SK-N-SH (cell line): Measurements from ENCODE around the gene JPT2.

Experiments used
- EZH2phosphoT487 ChIP-seq: fragments of 200-600 bp; sonication (generic); IDR thresholded peaks from 2 replicates; pipeline ENCODE4 v1.6.1; 2017; ENCODE audit warnings: low read depth, mixed run types, mild to moderate bottlenecking, antibody characterized with exemption, moderate library complexity, borderline replicate concordance
- GABPA ChIP-seq: IDR thresholded peaks from 2 replicates; pipeline ENCODE4 v1.4.0; 2012; ENCODE audit warnings: low read depth, mild to moderate bottlenecking
- GATA2 ChIP-seq: sonication (generic); formaldehyde crosslinking; IDR thresholded peaks from 2 replicates; pipeline ENCODE4 v1.5.0; 2020; ENCODE audit warnings: mild to moderate bottlenecking, missing genetic modification reagents
- JUND ChIP-seq: IDR thresholded peaks from 2 replicates; pipeline ENCODE4 v1.4.0; 2012
- RAD21 ChIP-seq: IDR thresholded peaks from 2 replicates; pipeline ENCODE4 v1.6.1; 2012; ENCODE audit warnings: mild to moderate bottlenecking, low read length
- SIN3A ChIP-seq: IDR thresholded peaks from 2 replicates; pipeline ENCODE4 v1.6.1; 2012; ENCODE audit warnings: low read depth, mild to moderate bottlenecking, low read length, moderate library complexity, borderline replicate concordance
- USF2 ChIP-seq: fragments of 150-350 bp; IDR thresholded peaks from 2 replicates; pipeline ENCODE4 v1.6.1; 2017; ENCODE audit warnings: antibody characterized with exemption, low read length, low read depth, borderline replicate concordance
- TF ChIP-seq, protein P1 (sequence below): fragments of 200-600 bp; sonication (generic); IDR thresholded peaks from 2 replicates; pipeline ENCODE4 v1.6.1; 2017; ENCODE audit warnings: antibody characterized with exemption, mild to moderate bottlenecking, moderate library complexity
- TF ChIP-seq, protein P2 (sequence below): IDR thresholded peaks from 2 replicates; pipeline ENCODE4 v1.4.0; 2012; ENCODE audit warnings: low read depth

GRCh38 chr16:1745900-1746692 is 68.0 kb downstream of the JPT2 start:
- TF ChIP-seq USF2 (no peak), RAD21 (no peak), EZH2phosphoT487 (no peak), GABPA (no peak), JUND (no peak), GATA2 (CRISPR knock-in tag) (no peak), SIN3A (no peak)
- TF ChIP-seq, protein P1, sequence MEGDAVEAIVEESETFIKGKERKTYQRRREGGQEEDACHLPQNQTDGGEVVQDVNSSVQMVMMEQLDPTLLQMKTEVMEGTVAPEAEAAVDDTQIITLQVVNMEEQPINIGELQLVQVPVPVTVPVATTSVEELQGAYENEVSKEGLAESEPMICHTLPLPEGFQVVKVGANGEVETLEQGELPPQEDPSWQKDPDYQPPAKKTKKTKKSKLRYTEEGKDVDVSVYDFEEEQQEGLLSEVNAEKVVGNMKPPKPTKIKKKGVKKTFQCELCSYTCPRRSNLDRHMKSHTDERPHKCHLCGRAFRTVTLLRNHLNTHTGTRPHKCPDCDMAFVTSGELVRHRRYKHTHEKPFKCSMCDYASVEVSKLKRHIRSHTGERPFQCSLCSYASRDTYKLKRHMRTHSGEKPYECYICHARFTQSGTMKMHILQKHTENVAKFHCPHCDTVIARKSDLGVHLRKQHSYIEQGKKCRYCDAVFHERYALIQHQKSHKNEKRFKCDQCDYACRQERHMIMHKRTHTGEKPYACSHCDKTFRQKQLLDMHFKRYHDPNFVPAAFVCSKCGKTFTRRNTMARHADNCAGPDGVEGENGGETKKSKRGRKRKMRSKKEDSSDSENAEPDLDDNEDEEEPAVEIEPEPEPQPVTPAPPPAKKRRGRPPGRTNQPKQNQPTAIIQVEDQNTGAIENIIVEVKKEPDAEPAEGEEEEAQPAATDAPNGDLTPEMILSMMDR: no peak
- TF ChIP-seq, protein P2, sequence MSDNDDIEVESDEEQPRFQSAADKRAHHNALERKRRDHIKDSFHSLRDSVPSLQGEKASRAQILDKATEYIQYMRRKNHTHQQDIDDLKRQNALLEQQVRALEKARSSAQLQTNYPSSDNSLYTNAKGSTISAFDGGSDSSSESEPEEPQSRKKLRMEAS: no peak
